HepG2 (cell line): ENCODE measurements around the gene RANBP17. TPM values are rescaled to one million over a fixed set of nuclear protein-coding genes. Genes with fewer than 3 reads are reported as not detected.

Experiments
- ATAC-seq: fragments of 200-7000 bp; cut with Tn5 transposase; 3 replicates; pipeline ENCODE4 v1.9.1; 2020; ENCODE audit warnings: mild to moderate bottlenecking, moderate library complexity
- BruUV-seq: library from RNA; stranded (reverse); fragments of 400-500 nt; replicated peaks from 2 replicates; lab custom pipeline; 2021; lab: Mats Ljungman, UMichigan
- CTCF ChIA-PET: fragments of 300-600 bp; formaldehyde crosslinking; extraction: SDS; loops from one replicate; lab custom pipeline; 2021; ENCODE audit warnings: low total read pairs, inconsistent platforms, low intra/inter-chr PET ratio; lab: Yijun Ruan, JAX
- POLR2A ChIA-PET: fragments of 350-600 bp; sonication (Branson Sonifier 250); formaldehyde crosslinking; loops from one replicate; lab custom pipeline; 2020; ENCODE audit warnings: antibody characterized with exemption, inconsistent platforms; lab: Yijun Ruan, JAX
- DNase-seq: peaks from one replicate; pipeline ENCODE4 v3.0.0-alpha.2; 2015; ENCODE audit warnings: low spot score
- FAIRE-seq: peaks from 3 replicates; lab custom pipeline; 2011; peaks lifted over from hg19 to GRCh38; lab: Jason Lieb, UNC
- H2AFZ ChIP-seq: one replicate; pipeline ENCODE4 v1.6.1; 2011; ENCODE audit warnings: low read length, inconsistent platforms
- H3K27ac ChIP-seq: fragments of 300-600 bp; 3 replicates; pipeline ENCODE4 v1.8.0; 2011; ENCODE audit warnings: mixed run types, mild to moderate bottlenecking, mixed read lengths, low read length, inconsistent platforms; ENCODE audit not compliant: insufficient read depth; ENCODE audit errors: extremely low read length
- H3K27me3 ChIP-seq, 2 experiments: fragments of 200-600 bp in 1 of 2; 2 replicates in 1 of 2; 3 replicates in 1 of 2; pipeline versions ENCODE4 v1.6.0 to v1.8.0; 2011; ENCODE audit warnings: low read length in 2 of 2, mild to moderate bottlenecking in 2 of 2, moderate library complexity in 2 of 2, inconsistent platforms in 1 of 2; ENCODE audit not compliant: insufficient read depth in 2 of 2, control insufficient read depth in 1 of 2
- H3K36me3 ChIP-seq, 2 experiments: fragments of 200-600 bp in 1 of 2; replicated peaks in 1 of 2; 2 replicates in 1 of 2; 3 replicates in 1 of 2; pipeline versions ENCODE4 v1.5.1 to v1.8.0; 2011; ENCODE audit warnings: low read length in 2 of 2, inconsistent platforms in 1 of 2; ENCODE audit not compliant: insufficient read depth in 2 of 2, control insufficient read depth in 1 of 2
- H3K4me1 ChIP-seq: 2 replicates; pipeline ENCODE4 v1.5.1; 2012; ENCODE audit warnings: low read length, inconsistent platforms; ENCODE audit not compliant: insufficient read depth
- H3K4me2 ChIP-seq: 2 replicates; pipeline ENCODE4 v1.6.0; 2011; ENCODE audit warnings: low read depth, low read length, inconsistent platforms
- H3K4me3 ChIP-seq, 3 experiments: fragments of 200-600 bp in 1 of 3; sonication (generic), shearing (Covaris generic) in 1 of 3; replicated peaks in 1 of 3; 2 replicates each; pipeline ENCODE4 v1.5.1; 2011 to 2016; ENCODE audit warnings: low read length in 3 of 3, inconsistent platforms in 2 of 3, low read depth in 2 of 3, mild to moderate bottlenecking in 2 of 3, control low read depth in 1 of 3, mixed read lengths in 1 of 3; ENCODE audit not compliant: insufficient read depth in 1 of 3
- H3K79me2 ChIP-seq: one replicate; pipeline ENCODE4 v1.6.1; 2011; ENCODE audit warnings: low read length, inconsistent platforms; ENCODE audit not compliant: insufficient read depth
- H3K9ac ChIP-seq: 2 replicates; pipeline ENCODE4 v1.6.0; 2011; ENCODE audit warnings: mild to moderate bottlenecking, low read depth, low read length, inconsistent platforms; ENCODE audit not compliant: insufficient read depth
- H3K9me3 ChIP-seq: 2 replicates; pipeline ENCODE4 v1.5.1; 2012; ENCODE audit warnings: mild to moderate bottlenecking, low read length
- H4K20me1 ChIP-seq: 2 replicates; pipeline ENCODE4 v1.6.0; 2011; ENCODE audit warnings: inconsistent platforms, mild to moderate bottlenecking, low read length, moderate library complexity; ENCODE audit not compliant: insufficient read depth
- ATF2 ChIP-seq: sonication (generic); formaldehyde crosslinking; IDR thresholded peaks from 2 replicates; pipeline ENCODE4 v1.4.0; 2020; ENCODE audit warnings: missing genetic modification reagents
- ATRX ChIP-seq: sonication (generic); formaldehyde crosslinking; IDR thresholded peaks from 2 replicates; pipeline ENCODE4 v1.4.0; 2020; ENCODE audit warnings: missing genetic modification reagents, borderline replicate concordance
- HOXA7 ChIP-seq: sonication (generic); formaldehyde crosslinking; IDR thresholded peaks from 2 replicates; pipeline ENCODE4 v1.8.1; 2022; ENCODE audit warnings: mild to moderate bottlenecking, missing genetic modification reagents, moderate library complexity
- RARG ChIP-seq: sonication (generic); formaldehyde crosslinking; IDR thresholded peaks from 2 replicates; pipeline ENCODE4 v1.4.0; 2020; ENCODE audit warnings: low read depth, mild to moderate bottlenecking, missing genetic modification reagents
- YEATS2 ChIP-seq: sonication (generic); formaldehyde crosslinking; IDR thresholded peaks from 2 replicates; pipeline ENCODE4 v1.4.0; 2020; ENCODE audit warnings: missing genetic modification reagents, borderline replicate concordance
- ZBTB21 ChIP-seq: sonication (generic); formaldehyde crosslinking; IDR thresholded peaks from 2 replicates; pipeline ENCODE4 v1.4.0; 2020; ENCODE audit warnings: missing genetic modification reagents
- ZBTB25 ChIP-seq: IDR thresholded peaks from 2 replicates; pipeline ENCODE4 v1.6.1; 2018; ENCODE audit warnings: missing genetic modification reagents
- ZNF431 ChIP-seq: sonication (generic); formaldehyde crosslinking; IDR thresholded peaks from 2 replicates; pipeline ENCODE4 v1.9.0; 2022; ENCODE audit warnings: missing genetic modification reagents, low read depth, mild to moderate bottlenecking, borderline replicate concordance
- ZNF720 ChIP-seq: sonication (generic); formaldehyde crosslinking; IDR thresholded peaks from 2 replicates; pipeline ENCODE4 v1.4.0; 2020; ENCODE audit warnings: missing genetic modification reagents
- ZNF747 ChIP-seq: sonication (generic); formaldehyde crosslinking; IDR thresholded peaks from 2 replicates; pipeline ENCODE4 v1.8.1; 2023; ENCODE audit warnings: missing genetic modification reagents, mild to moderate bottlenecking, borderline replicate concordance
- WGBS: methylation state at CpG from one replicate; pipeline ENCODE4 v1.1.6; 2017; ENCODE audit warnings: low lambda C conversion rate; 5-methylcytosine and 5-hydroxymethylcytosine counted together
- in situ Hi-C: cut with HindIII; loops from 2 replicates; pipeline ENCODE4 v1.10.0; 2017; ENCODE audit warnings: low pct_unique_long_range_greater_than_20kb; ENCODE audit not compliant: extremely low pct_ligation_motif_present
- intact Hi-C: fragments of 100-400 bp; cut with micrococcal nuclease; formaldehyde crosslinking; loops from one replicate; pipeline ENCODE4 v1.10.0; 2022; ENCODE audit not compliant: unreplicated experiment
- polyA plus RNA-seq, 8 experiments: library from polyadenylated mRNA; depleted of rRNA in 3 of 8; stranded (reverse) in 7 of 8; unstranded in 1 of 8; fragments of >200 nt; fragmentation: Illumina TruSeq in 4 of 8; extraction: Trizol in 4 of 8; gene quantifications; 2 replicates each; pipeline versions ENCODE4 v1.2.1 to v1.2.3, GENCODE V29; 2011 to 2016; ENCODE audit warnings: low read depth in 4 of 8, missing spikeins in 1 of 8, mixed read lengths in 1 of 8; ENCODE audit not compliant: insufficient read depth in 1 of 8
- total RNA-seq, 5 experiments: library from RNA; depleted of rRNA; stranded (reverse); fragments of >200 nt; fragmentation: Illumina TruSeq; extraction: Trizol; gene quantifications; 2 replicates each; pipeline ENCODE4 v1.2.3, GENCODE V29; 2016; ENCODE audit warnings: low read depth in 1 of 5

RANBP17 gene
- total and polyA plus RNA-seq, 2 of the 13 experiments (the other 11 are each of a cell fraction or from before 2014, with no cell fraction given), result not detected

GRCh38 chr5:171264843-171265242 lies 403.0 kb downstream of the RANBP17 start:
- Histone ChIP-seq H3K4me3 (no peak overlapping the region), H3K9me3 (no peaks in the 10 kb centered on the region), H4K20me1 (no peaks in the 10 kb centered on the region), H3K79me2 (no peaks in the 10 kb centered on the region), H3K9ac (no peak overlapping the region), H3K36me3 (no peaks in the 10 kb centered on the region), H3K27me3 (no peaks in the 10 kb centered on the region), H3K27ac (no peak overlapping the region), H2AFZ (no peak overlapping the region), H3K4me2 (no peak overlapping the region), H3K4me1 (no peaks in the 10 kb centered on the region)
- ChIA-PET POLR2A (no interaction called here), CTCF (no interaction called here)
- intact Hi-C loops (no loop called here), in situ Hi-C loops (no loop called here)
- BruUV-seq, result no TSS peak
- WGBS, result 0% methylated on average over 2 of the region's 2 CpGs
- TF ChIP-seq YEATS2 (CRISPR knock-in tag) (no peak), ZNF720 (no peak), ZNF431 (CRISPR knock-in tag) (no peak), ZBTB25 (CRISPR knock-in tag) (no peak), ATF2 (no peak), ATRX (CRISPR knock-in tag) (no peak), HOXA7 (CRISPR knock-in tag) (no peak), RARG (CRISPR knock-in tag) (no peak), ZBTB21 (CRISPR knock-in tag) (no peak), ZNF747 (CRISPR knock-in tag) (no peak)
- no peak for ATAC-seq
- FAIRE-seq, result no peak
- DNase-seq, result no peak
